Sciatic nerve (tissue), 2 donors: Measurements from ENCODE around the gene AP1S2. TPM values are rescaled to one million over a fixed set of nuclear protein-coding genes. Genes with fewer than 3 reads are reported as not detected.
A peak's percentile ranks its signal among the peaks of the same experiment; 100 is the strongest.
"Not testable (repeated sequence)": the region's sequence is repeated elsewhere in the genome, so short reads cannot be mapped to it uniquely, and the experiment has no call there.

Experiments used
- ATAC-seq: fragments of 200-7000 bp; cut with Tn5 transposase; one replicate; pipeline ENCODE4 v1.9.1; 2020; ENCODE audit warnings: mild to moderate bottlenecking, moderate library complexity
- DNase-seq: peaks from one replicate; pipeline ENCODE4 v3.0.0-alpha.2; 2020; ENCODE audit warnings: low spot score
- intact Hi-C: fragments of 100-400 bp; cut with DNase I; formaldehyde crosslinking; loops from one replicate; pipeline ENCODE4 v1.14.2; 2022
- total RNA-seq: library from RNA; stranded (reverse); fragmentation: NEBNext Ultra II Directional; extraction: Animal tissue kit (Norgen Biotek cat#: 25700); gene quantifications from one replicate; pipeline ENCODE4 v1.2.1, GENCODE V29; 2021
- donor health status: DM: no; HTN: no; CAD: no.
- donor health status: DM: no; HTN: no; CAD: no.

Gene AP1S2
- total RNA-seq, 1 donor from 2014 or later = 71.9 TPM

- intact Hi-C loops = no loop called here
These were observed 2.0 kb upstream of the AP1S2 start for GRCh38 chrX:15856636-15857035.

GRCh38 chrX:15856222-15856587, 1.6 kb upstream of the AP1S2 start:
- ATAC-seq = no peak
- no peak for DNase-seq
- intact Hi-C loops = no loop called here

More at GRCh38 chrX:15856636-15857035, 2.0 kb upstream of the AP1S2 start:
- ATAC-seq (no peak), DNase-seq (no peak)

- intact Hi-C loops = no loop called here
These were observed 1.1 kb upstream of the AP1S2 start for GRCh38 chrX:15855568-15856221.

GRCh38 chrX:15854080-15854655, 445 bp downstream of the AP1S2 start:
- intact Hi-C loops = no loop called here
- ATAC-seq (no peak), DNase-seq (peak; percentile 79)

More at GRCh38 chrX:15855568-15856221, 1.1 kb upstream of the AP1S2 start:
- ATAC-seq (no peak), DNase-seq (no peak)

DNA sequence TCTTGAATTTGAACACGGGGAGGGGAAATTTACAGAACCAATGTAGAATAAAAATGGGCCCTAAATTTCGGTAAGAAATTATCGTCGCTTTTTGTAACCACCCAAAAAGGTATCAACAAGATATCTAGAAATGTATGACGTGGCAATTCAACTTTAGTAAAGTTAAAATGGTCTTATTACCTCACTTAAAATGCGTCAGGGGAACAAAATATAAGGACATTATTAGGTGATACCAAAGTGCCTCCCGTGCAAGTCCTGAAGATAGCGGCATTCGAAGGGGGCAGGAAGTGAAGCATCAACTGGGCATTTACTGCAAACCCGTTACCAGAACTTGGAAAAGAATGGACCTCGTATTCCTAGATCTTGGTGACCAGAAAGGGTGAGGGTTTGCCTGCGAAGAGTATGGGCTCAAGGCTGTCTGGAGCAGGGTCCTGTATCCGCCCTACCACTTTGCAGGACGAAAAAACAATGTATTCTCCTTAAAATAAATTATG, 980 bp downstream of the AP1S2 start:
- DNase-seq (no peak), ATAC-seq (no peak)
- intact Hi-C loops = no loop called here

DNA sequence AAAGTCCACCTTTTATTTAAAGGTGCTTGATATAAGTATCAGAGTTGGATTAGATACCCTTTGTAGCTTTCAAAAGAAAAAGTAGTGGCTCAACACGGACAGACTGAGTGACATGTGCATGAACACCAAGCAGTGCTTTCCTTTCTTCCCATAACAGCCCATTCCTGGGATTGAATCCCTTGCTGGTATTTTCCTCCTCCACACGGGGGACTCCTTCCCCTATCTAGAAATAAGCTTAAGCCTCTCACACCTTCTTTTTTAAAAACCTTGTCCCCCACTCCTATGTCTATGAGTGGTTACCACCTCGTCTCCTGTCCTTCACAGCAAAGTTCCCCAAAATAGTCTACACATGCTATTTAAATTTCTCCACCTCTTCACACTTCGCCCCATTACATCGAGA, 5.1 kb downstream of the AP1S2 start:
- DNase-seq (no peak), ATAC-seq (no peak)
- intact Hi-C loops = no loop called here

DNA sequence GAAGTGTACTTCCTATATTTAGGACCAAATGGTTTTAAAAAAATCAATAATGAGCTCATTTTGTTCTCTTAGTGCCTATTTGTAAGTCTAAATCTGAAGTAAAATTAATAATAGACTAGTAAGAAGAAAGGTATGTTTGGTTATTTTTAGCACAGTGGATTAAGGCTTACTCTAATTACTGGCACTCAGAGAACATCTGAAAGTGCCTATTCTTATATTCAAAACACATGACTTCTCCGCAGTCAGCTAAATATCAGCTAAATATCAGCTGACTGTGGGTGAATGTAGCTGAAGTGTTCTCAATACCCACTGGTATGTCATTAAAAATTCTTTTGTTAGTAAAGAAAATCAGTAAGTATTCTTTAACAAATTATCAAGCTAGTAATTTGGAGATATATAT, 6.0 kb downstream of the AP1S2 start:
- intact Hi-C loops = no loop called here
- ATAC-seq (no peak), DNase-seq (no peak)

DNA sequence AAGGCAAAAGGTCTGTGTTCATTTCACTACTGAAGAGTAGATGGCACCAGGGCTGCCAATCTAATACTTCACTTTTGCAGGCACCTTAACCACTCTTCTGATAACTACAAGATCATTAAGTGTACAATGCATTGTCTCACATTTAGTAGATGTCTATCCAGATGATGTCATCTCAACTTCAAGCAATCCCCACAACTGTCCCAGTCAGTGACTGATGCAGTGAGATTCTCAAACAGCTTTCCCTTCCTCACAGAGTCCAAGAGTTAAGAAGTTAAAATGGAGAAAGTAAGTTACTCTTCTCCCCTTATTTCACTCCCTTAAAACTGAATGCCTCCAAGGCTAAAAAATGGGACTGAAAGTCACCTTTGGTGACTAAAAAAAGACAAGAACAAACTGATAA, 10.7 kb downstream of the AP1S2 start:
- ATAC-seq (no peak), DNase-seq (no peak)
- intact Hi-C loops = no loop called here

DNA sequence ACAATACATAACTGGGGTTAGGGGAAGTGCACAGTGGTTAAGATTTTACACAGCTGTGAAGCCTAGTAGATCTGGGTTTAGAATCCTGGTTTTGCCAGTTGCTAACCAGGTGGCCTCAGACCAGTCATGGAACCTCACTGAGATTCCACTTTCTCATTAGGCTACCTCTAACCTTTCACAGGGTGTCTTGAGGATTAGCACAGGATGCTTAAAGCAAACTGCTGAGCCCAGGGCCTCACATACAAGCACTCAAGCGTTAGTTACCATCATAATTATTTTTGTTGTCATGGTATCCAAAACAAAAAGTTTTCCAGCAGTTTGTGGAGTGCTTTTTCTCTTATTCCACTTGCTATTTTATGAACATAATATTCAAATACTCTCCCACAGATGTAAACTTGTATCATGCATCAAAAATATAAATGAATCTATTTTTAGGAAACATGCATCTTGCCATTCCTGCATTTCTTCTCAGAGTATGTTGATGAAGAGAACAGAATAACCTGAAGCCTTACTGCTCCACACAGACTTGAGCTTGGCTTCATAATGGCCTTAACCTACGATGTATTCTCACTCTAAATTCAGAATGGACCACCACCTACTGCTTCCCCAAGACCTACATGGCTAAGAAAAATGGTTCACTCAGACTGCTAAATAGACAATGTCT, 12.6 kb downstream of the AP1S2 start:
- ATAC-seq (no peak), DNase-seq (no peak)
- intact Hi-C loops = no loop called here

- ATAC-seq (no peak), DNase-seq (no peak)
- intact Hi-C loops = no loop called here
These were observed 16.6 kb downstream of the AP1S2 start for GRCh38 chrX:15838017-15838416.

DNA sequence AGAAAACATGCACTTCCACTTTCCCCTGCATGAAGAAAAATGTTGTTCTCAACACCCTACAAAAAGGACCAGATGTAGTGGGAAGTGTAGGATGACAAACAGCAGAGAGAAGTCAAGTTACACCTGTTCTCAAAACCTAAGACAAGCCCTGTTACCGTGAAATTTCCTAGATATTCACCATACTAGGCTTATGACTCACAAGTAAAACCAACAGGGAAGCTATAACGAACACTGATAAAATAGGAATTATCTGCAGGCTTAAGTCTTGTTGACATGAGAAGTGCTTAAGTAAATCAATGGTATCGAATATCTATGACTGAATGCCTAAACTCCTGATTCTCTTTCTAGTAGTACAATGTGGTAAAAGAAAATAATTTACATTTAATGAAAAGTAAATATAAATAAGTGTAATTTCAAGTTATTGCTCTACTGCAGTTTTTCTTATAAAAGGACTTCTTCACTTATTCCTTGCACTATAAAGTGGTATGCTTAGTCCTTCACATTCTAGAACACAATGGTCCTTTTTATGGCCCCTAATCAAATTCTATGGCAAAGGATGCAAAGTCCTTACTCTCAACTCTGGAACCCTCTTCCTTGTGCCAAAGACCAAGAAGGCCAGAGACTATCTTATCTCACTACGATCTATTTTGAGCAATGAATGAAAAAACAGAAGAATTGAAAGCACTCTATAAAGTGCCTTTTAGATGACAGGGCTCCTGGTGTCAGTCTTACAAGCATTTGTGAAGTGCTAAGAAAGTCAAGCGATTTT, 19.6 kb downstream of the AP1S2 start:
- DNase-seq (no peak), ATAC-seq (no peak)
- intact Hi-C loops = no loop called here

DNA sequence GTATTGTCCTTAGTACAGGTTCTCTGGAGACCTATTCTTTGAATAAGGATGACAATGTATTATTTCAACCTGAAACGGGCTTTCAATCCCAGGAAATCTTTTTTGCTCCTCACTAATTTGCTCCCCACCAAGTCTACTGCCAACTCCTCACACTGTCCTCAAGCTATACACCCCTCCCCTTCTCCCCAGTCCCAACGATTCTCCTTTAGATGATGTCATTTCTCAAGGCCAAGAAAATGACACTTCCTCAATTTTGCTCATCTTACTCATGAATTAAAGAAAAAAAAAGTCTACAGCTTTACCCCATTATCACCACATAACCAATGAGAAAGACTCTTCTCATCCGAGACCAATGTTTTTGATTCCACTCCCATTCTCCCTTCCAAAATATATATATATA, 20.6 kb downstream of the AP1S2 start:
- ATAC-seq = no peak
- intact Hi-C loops = no loop called here
- no peak for DNase-seq

DNA sequence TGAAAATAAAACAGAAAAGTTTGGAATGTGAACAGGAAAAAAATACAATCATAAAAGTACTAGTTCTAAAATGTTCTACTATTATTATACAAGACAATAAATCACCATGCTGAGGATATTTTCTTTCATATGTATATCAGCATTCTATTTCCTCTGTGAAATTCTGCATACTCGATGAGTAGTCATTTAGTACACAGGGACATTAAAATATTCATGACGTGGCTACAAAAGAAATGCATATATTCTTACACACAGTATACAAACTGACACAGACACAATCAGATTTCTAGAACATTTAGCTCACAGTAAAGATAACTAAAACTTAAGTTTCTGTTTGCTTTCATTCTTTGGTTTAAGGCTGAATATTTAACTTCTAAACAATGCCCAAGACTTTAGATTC, 23.3 kb downstream of the AP1S2 start:
- DNase-seq, ATAC-seq, intact Hi-C loops: not testable (repeated sequence)

DNA sequence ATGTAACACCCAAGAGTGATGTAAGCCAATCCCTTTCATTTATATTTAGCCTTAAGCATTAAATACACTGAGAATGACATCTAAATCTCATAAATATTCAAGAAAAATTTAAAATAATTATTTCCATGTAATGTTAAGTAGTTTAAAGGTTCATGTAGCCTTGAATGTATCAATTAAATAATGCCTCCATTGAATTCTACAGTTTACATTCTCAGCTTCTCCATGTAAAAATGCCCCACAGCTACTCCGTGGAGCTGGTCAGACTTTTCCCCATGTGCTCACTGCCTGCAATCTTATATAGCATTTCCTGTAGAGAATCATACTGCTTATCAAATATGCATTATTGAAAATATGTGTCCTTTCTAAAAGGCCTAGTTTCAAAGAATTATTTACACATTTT, 25.4 kb downstream of the AP1S2 start:
- intact Hi-C loops = no loop called here
- no peak for ATAC-seq
- no peak for DNase-seq

DNA sequence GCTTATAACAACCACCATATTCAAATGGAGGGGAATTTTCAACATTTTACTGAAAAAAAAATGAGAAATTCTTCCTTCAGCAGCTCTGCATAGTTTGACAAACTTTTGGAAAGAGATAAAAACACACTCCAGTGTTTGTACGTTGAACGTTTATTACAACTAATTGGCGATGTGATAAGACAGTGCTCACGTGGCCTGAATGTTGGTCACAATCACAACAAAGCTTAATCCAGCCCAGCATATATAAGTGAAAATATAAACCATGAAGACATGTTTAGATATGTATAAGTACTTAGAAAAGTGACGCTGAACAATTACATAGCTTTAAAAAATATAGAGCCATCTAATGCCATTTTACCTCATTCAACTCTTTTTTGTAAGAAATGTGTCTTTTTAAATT, 28.7 kb downstream of the AP1S2 start:
- ATAC-seq = no peak
- intact Hi-C loops = no loop called here
- no peak for DNase-seq

- no peak for DNase-seq
- no peak for ATAC-seq
- intact Hi-C loops = no loop called here
These were observed 31.7 kb downstream of the AP1S2 start for GRCh38 chrX:15822922-15823321.

DNA sequence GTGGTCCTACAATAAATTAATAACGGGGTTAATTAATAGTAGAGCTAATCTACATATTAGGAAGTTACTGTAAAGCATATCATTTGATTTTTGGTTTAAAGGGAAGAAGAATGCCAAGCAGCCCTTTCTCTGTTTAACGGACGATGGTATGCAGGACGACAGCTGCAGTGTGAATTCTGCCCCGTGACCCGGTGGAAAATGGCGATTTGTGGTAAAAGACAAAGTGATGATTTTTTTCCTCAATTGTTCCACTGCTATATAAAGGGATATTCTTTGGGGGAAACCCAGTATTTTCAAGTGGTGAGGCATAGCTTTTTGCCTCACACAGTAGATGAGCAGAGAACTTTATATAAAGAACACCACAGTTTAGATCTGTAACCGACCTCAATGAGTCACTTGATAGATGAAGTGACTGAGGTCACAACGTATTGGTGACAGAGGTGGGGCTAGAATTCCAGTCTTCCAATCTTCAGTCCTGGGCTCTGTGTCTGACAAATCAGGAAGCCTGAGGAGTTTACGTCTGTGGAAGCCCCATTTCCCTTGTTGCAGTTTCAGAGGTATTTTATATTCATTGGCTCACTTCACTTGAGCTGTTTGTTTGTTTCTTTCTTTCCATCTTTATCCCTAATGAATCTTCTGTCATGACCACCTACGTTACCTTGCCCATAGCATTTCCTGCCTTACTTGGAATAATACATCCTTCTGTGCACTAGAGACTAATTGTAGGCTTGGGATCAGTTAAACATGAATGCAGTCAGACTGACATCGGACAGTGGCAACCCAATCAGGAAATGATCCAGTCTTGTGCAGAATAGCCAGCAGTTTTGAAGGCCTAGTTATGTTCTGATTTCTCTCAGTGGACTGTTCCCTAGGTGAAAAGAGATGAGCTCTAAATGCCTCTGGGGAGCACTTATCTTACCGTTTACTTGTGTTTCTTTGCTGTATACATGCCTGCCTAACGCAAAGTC, 34.2 kb downstream of the AP1S2 start:
- DNase-seq = no peak
- intact Hi-C loops = no loop called here
- ATAC-seq = no peak

DNA sequence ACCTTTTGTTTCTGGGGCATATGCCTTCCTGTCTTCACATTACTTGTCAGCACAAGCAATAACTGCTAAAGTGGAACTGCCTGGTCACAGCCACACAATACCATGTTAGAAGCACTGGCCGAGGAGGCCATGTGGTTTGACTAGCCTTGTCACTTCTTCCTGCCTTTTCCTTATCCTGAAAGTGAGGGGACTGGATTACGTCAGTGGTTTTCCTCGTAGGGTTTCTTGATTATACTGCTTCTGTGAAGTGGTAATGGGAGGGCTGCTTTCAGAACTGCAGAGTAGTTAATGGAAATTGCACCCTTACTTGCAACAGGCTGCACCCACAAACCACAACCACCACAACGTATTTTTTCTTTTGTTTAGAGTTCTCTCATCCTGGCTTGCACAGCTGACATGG, 37.7 kb downstream of the AP1S2 start:
- no peak for ATAC-seq
- intact Hi-C loops = no loop called here
- DNase-seq = no peak

GRCh38 chrX:15816438-15816809, 38.2 kb downstream of the AP1S2 start:
- intact Hi-C loops = no loop called here
- ATAC-seq (no peak), DNase-seq (no peak)
